Endothelial cell of umbilical vein (primary cell): Measurements from ENCODE around the gene IBA57. TPM values are rescaled to one million over a fixed set of nuclear protein-coding genes. Genes with fewer than 3 reads are reported as not detected.

Experiments
- BruUV-seq: library from RNA; stranded (reverse); fragments of 400-500 nt; replicated peaks from 2 replicates; lab custom pipeline; 2021; lab: Mats Ljungman, UMichigan
- CTCF ChIA-PET: fragments of 300-600, 350-600 bp; sonication (Branson Sonifier 250); formaldehyde crosslinking; loops from one replicate; lab custom pipeline; 2021; ENCODE audit warnings: antibody characterized with exemption, inconsistent platforms; lab: Charles Lee
- POLR2A ChIA-PET: fragments of 300-600, 350-600 bp; sonication (Branson Sonifier 250); formaldehyde crosslinking; loops from one replicate; lab custom pipeline; 2021; ENCODE audit warnings: antibody characterized with exemption, inconsistent platforms; lab: Charles Lee
- DNase-seq: peaks from one replicate; pipeline ENCODE4 v3.0.0-alpha.2; 2011; ENCODE audit warnings: low read depth, low spot score
- FAIRE-seq: peaks from 2 replicates; lab custom pipeline; 2011; peaks lifted over from hg19 to GRCh38; lab: Jason Lieb, UNC
- H2AFZ ChIP-seq: 2 replicates; pipeline ENCODE4 v1.6.0; 2012; ENCODE audit warnings: low read depth, low read length, control low read depth, inconsistent platforms
- H3K27ac ChIP-seq: 2 replicates; pipeline ENCODE4 v1.5.1; 2011; ENCODE audit warnings: low read depth, mild to moderate bottlenecking, control low read depth, low read length, moderate library complexity; ENCODE audit not compliant: insufficient read depth
- H3K27me3 ChIP-seq, 2 experiments: 2 replicates each; pipeline versions ENCODE4 v1.6.0 to v1.6.1; 2011; ENCODE audit warnings: low read length in 2 of 2, mixed read lengths in 1 of 2; ENCODE audit not compliant: control insufficient read depth in 2 of 2, insufficient read depth in 2 of 2
- H3K36me3 ChIP-seq, 2 experiments: 2 replicates in 1 of 2; 3 replicates in 1 of 2; pipeline ENCODE4 v1.5.1; 2011; ENCODE audit warnings: low read length in 2 of 2, mild to moderate bottlenecking in 1 of 2, moderate library complexity in 1 of 2; ENCODE audit not compliant: control insufficient read depth in 2 of 2, insufficient read depth in 2 of 2; ENCODE audit errors: extremely low read depth in 1 of 2
- H3K4me1 ChIP-seq: 3 replicates; pipeline ENCODE4 v1.5.1; 2011; ENCODE audit warnings: mild to moderate bottlenecking, low read length; ENCODE audit not compliant: control insufficient read depth, insufficient read depth; ENCODE audit errors: extremely low read depth
- H3K4me2 ChIP-seq: 2 replicates; pipeline ENCODE4 v1.6.1; 2011; ENCODE audit warnings: low read length, control low read depth, mixed read lengths; ENCODE audit not compliant: insufficient read depth
- H3K4me3 ChIP-seq, 3 experiments: fragments of 200-600 bp in 1 of 3; sonication (generic), shearing (Covaris generic) in 1 of 3; replicated peaks in 1 of 3; 2 replicates each; pipeline ENCODE4 v1.5.1; 2011 to 2016; ENCODE audit warnings: control low read depth in 3 of 3, low read length in 3 of 3, mild to moderate bottlenecking in 2 of 3, inconsistent platforms in 1 of 3, low read depth in 1 of 3, moderate library complexity in 1 of 3; ENCODE audit not compliant: insufficient read depth in 1 of 3
- H3K79me2 ChIP-seq: 2 replicates; pipeline ENCODE4 v1.6.0; 2012; ENCODE audit warnings: low read length, inconsistent platforms; ENCODE audit not compliant: control insufficient read depth, insufficient read depth
- H3K9ac ChIP-seq: replicated peaks from 2 replicates; pipeline ENCODE3; 2011; ENCODE audit warnings: low read length, control low read depth; ENCODE audit not compliant: insufficient read depth; ENCODE audit errors: extremely low read depth
- H3K9me1 ChIP-seq: replicated peaks from 3 replicates; pipeline ENCODE4 v1.6.0; 2011; ENCODE audit warnings: mild to moderate bottlenecking, low read length; ENCODE audit not compliant: control insufficient read depth, insufficient read depth; ENCODE audit errors: extremely low read depth
- H3K9me3 ChIP-seq: replicated peaks from 2 replicates; pipeline ENCODE4 v1.5.1; 2012; ENCODE audit warnings: low read length, inconsistent platforms; ENCODE audit not compliant: control insufficient read depth, insufficient read depth
- H4K20me1 ChIP-seq: replicated peaks from 2 replicates; pipeline ENCODE3; 2011; ENCODE audit warnings: mild to moderate bottlenecking, low read length; ENCODE audit not compliant: control insufficient read depth, insufficient read depth; ENCODE audit errors: extremely low read depth
- EZH2 ChIP-seq: IDR thresholded peaks from 2 replicates; pipeline ENCODE4 v1.6.1; 2012; ENCODE audit warnings: borderline replicate concordance, low read depth, mild to moderate bottlenecking, moderate library complexity, low read length, inconsistent platforms; ENCODE audit not compliant: severe bottlenecking
- FOS ChIP-seq: IDR thresholded peaks from 2 replicates; pipeline ENCODE4 v1.6.1; 2011; ENCODE audit warnings: mild to moderate bottlenecking, low read length, moderate library complexity, borderline replicate concordance; ENCODE audit not compliant: insufficient read depth
- GATA2 ChIP-seq: IDR thresholded peaks from 2 replicates; pipeline ENCODE4 v1.7.0; 2011; ENCODE audit warnings: low read depth, mild to moderate bottlenecking, moderate library complexity, mixed read lengths, low read length; ENCODE audit not compliant: insufficient read length, insufficient read depth
- JUN ChIP-seq: IDR thresholded peaks from 2 replicates; pipeline ENCODE4 v1.6.1; 2011; ENCODE audit warnings: borderline replicate concordance, low read depth; ENCODE audit not compliant: insufficient read length, insufficient read depth
- MYC ChIP-seq: IDR thresholded peaks from one replicate; pipeline ENCODE4 v1.6.1; 2011; ENCODE audit warnings: mild to moderate bottlenecking, low read depth, low read length
- POLR2A ChIP-seq: IDR thresholded peaks from 2 replicates; pipeline ENCODE4 v1.6.1; 2012; ENCODE audit warnings: low read depth, mild to moderate bottlenecking, control low read depth, low read length
- POLR2AphosphoS5 ChIP-seq: IDR thresholded peaks from 2 replicates; pipeline ENCODE4 v1.6.1; 2012; ENCODE audit warnings: low read depth, mild to moderate bottlenecking, control low read depth, low read length, moderate library complexity; ENCODE audit not compliant: insufficient read depth
- dilution Hi-C: fragments of 300-500 bp; cut with MboI; formaldehyde crosslinking; loops from one replicate; pipeline ENCODE4 v1.15.0; 2019; ENCODE audit warnings: low sequenced_read_pairs; ENCODE audit not compliant: extremely low pct_ligation_motif_present
- intact Hi-C: fragments of 100-400 bp; cut with micrococcal nuclease; formaldehyde crosslinking; loops from one replicate; pipeline ENCODE4 v1.10.0; 2022
- polyA plus RNA-seq, 4 experiments: library from polyadenylated mRNA; depleted of rRNA in 3 of 4; stranded (reverse) in 3 of 4; unstranded in 1 of 4; fragments of >200 nt; gene quantifications; 2 replicates each; pipeline versions ENCODE4 v1.2.1 to v1.2.3, GENCODE V29; 2011 to 2012; ENCODE audit warnings: missing spikeins in 1 of 4
- total RNA-seq: library from RNA; stranded (reverse); gene quantifications from 2 replicates; pipeline ENCODE4 v1.2.3, GENCODE V29; 2021
- TF ChIP-seq, protein P1 (sequence below), 2 donors: IDR thresholded peaks; 1 replicate in 1 of 2; 2 replicates in 1 of 2; pipeline ENCODE4 v1.5.1; 2011; ENCODE audit warnings: low read length in 2 of 2, mild to moderate bottlenecking in 2 of 2, moderate library complexity in 2 of 2, control low read depth in 1 of 2, inconsistent platforms in 1 of 2, low read depth in 1 of 2; ENCODE audit not compliant: insufficient read depth in 1 of 2; ENCODE audit errors: extremely low read depth in 1 of 2
- TF ChIP-seq, protein P2 (sequence below): IDR thresholded peaks from 2 replicates; pipeline ENCODE4 v1.6.1; 2011; ENCODE audit not compliant: insufficient read depth, insufficient read length

The IBA57 gene
- total and polyA plus RNA-seq, 2 donors (not counting 3 experiments of a cell fraction or from before 2014, with no cell fraction given) = 3.4 to 7.7 TPM

DNA sequence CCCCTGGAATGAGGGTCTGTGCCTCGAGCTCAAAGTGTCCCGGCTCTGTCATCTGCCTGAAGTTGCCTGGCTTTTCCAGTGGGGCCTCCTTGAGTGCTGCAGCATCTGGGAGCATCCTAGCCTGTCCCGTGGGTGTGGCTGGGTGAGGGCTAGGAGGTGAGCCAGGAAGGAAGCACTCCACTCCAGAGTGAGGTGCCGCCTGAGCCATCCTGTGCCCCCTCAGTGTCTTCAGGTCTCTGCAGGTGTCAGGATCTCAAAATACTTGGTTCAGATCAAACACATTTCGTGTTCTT is 11.5 kb downstream of the IBA57 start:
- H3K4me2 ChIP-seq = no peak overlapping the region
- no peaks in the 10 kb centered on the region for H4K20me1 ChIP-seq
- DNase-seq (no peak), FAIRE-seq (no peak)
- no peaks in the 10 kb centered on the region for H3K79me2 ChIP-seq
- H3K27ac ChIP-seq = no peak overlapping the region
- no peak overlapping the region for H2AFZ ChIP-seq
- ChIA-PET POLR2A (no interaction called here), CTCF (no interaction called here)
- intact Hi-C loops (no loop called here), dilution Hi-C loops (no loop called here)
- peaks cover 0 to 11% of the 10 kb centered on the region in 2 experiments for H3K36me3 ChIP-seq
- no peak overlapping the region for H3K4me3 ChIP-seq
- TF ChIP-seq EZH2 (no peak), JUN (no peak), POLR2AphosphoS5 (no peak), POLR2A (no peak), MYC (no peak), FOS (no peak), GATA2 (no peak)
- TF ChIP-seq, protein P1, sequence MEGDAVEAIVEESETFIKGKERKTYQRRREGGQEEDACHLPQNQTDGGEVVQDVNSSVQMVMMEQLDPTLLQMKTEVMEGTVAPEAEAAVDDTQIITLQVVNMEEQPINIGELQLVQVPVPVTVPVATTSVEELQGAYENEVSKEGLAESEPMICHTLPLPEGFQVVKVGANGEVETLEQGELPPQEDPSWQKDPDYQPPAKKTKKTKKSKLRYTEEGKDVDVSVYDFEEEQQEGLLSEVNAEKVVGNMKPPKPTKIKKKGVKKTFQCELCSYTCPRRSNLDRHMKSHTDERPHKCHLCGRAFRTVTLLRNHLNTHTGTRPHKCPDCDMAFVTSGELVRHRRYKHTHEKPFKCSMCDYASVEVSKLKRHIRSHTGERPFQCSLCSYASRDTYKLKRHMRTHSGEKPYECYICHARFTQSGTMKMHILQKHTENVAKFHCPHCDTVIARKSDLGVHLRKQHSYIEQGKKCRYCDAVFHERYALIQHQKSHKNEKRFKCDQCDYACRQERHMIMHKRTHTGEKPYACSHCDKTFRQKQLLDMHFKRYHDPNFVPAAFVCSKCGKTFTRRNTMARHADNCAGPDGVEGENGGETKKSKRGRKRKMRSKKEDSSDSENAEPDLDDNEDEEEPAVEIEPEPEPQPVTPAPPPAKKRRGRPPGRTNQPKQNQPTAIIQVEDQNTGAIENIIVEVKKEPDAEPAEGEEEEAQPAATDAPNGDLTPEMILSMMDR (IDR thresholded peaks at IDR 0.05; ENCODE audit: extremely low read depth in 1 of 2, insufficient read depth in 1 of 2, low read depth in 1 of 2, low read length in 2 of 2) = no peak
- TF ChIP-seq, protein P2, sequence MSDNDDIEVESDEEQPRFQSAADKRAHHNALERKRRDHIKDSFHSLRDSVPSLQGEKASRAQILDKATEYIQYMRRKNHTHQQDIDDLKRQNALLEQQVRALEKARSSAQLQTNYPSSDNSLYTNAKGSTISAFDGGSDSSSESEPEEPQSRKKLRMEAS = no peak
- H3K27me3 ChIP-seq = no peaks in the 10 kb centered on the region
- BruUV-seq = no TSS peak
- H3K4me1 ChIP-seq = no peaks in the 10 kb centered on the region
- no peak overlapping the region for H3K9ac ChIP-seq
- H3K9me3 ChIP-seq = no peaks in the 10 kb centered on the region
- no peaks in the 10 kb centered on the region for H3K9me1 ChIP-seq
